Fibroblast of lung (primary cell): Measurements from ENCODE around the gene TLE1. TPM values are rescaled to one million over a fixed set of nuclear protein-coding genes. Genes with fewer than 3 reads are reported as not detected.

Experiments
- DNase-seq, 2 donors: peaks; one replicate each; pipeline versions ENCODE4 v3.0.0 to v3.0.0-alpha.2; 2010; ENCODE audit warnings: low read depth in 2 of 2
- H2AFZ ChIP-seq: 2 replicates; pipeline ENCODE4 v1.5.1; 2012; ENCODE audit warnings: low read length, control low read depth, inconsistent platforms
- H3K27ac ChIP-seq: 2 replicates; pipeline ENCODE4 v1.5.1; 2011; ENCODE audit warnings: low read length, control low read depth; ENCODE audit not compliant: insufficient read depth
- H3K27me3 ChIP-seq: 2 replicates; pipeline ENCODE4 v1.5.1; 2011; ENCODE audit warnings: mild to moderate bottlenecking, low read length; ENCODE audit not compliant: control insufficient read depth, insufficient read depth
- H3K36me3 ChIP-seq: 2 replicates; pipeline ENCODE4 v1.5.1; 2011; ENCODE audit warnings: low read length; ENCODE audit not compliant: control insufficient read depth, insufficient read depth
- H3K4me1 ChIP-seq: 2 replicates; pipeline ENCODE4 v1.5.1; 2011; ENCODE audit warnings: low read length; ENCODE audit not compliant: control insufficient read depth, insufficient read depth; ENCODE audit errors: extremely low read depth
- H3K4me2 ChIP-seq: 2 replicates; pipeline ENCODE4 v1.5.1; 2011; ENCODE audit warnings: low read length, control low read depth; ENCODE audit not compliant: insufficient read depth; ENCODE audit errors: extremely low read depth
- H3K4me3 ChIP-seq, 4 experiments: fragments of 200-600 bp in 1 of 4; sonication (generic) in 1 of 4; replicated peaks in 1 of 4; 2 replicates each; pipeline ENCODE4 v1.5.1; 2011 to 2016; ENCODE audit warnings: low read length in 4 of 4, low read depth in 3 of 4, mild to moderate bottlenecking in 3 of 4, control low read depth in 2 of 4, inconsistent platforms in 1 of 4, mixed read lengths in 1 of 4; ENCODE audit not compliant: insufficient read depth in 1 of 4; ENCODE audit errors: control extremely low read depth in 1 of 4
- H3K79me2 ChIP-seq: 2 replicates; pipeline ENCODE4 v1.5.1; 2012; ENCODE audit warnings: mild to moderate bottlenecking, low read length, inconsistent platforms; ENCODE audit not compliant: control insufficient read depth, insufficient read depth
- H3K9ac ChIP-seq: 2 replicates; pipeline ENCODE4 v1.5.1; 2011; ENCODE audit warnings: mild to moderate bottlenecking, low read length, control low read depth; ENCODE audit not compliant: insufficient read depth
- H3K9me3 ChIP-seq: 2 replicates; pipeline ENCODE4 v1.5.1; 2012; ENCODE audit warnings: low read depth, low read length; ENCODE audit not compliant: control insufficient read depth, insufficient read depth
- H4K20me1 ChIP-seq: 2 replicates; pipeline ENCODE4 v1.5.1; 2011; ENCODE audit warnings: low read length; ENCODE audit not compliant: control insufficient read depth, insufficient read depth; ENCODE audit errors: extremely low read depth
- EZH2 ChIP-seq: IDR thresholded peaks from 2 replicates; pipeline ENCODE4 v1.5.1; 2012; ENCODE audit warnings: low read length, control low read depth, mild to moderate bottlenecking; ENCODE audit errors: missing control alignments
- polyA plus RNA-seq, 2 donors: library from polyadenylated mRNA; depleted of rRNA in 1 of 2; stranded (reverse) in 1 of 2; unstranded in 1 of 2; fragments of >200 nt; gene quantifications; 2 replicates each; pipeline ENCODE4 v1.2.1, GENCODE V29; 2011 to 2012; ENCODE audit warnings: missing spikeins in 1 of 2
- total RNA-seq: library from RNA; depleted of rRNA; stranded (reverse); fragments of >200 nt; gene quantifications from 2 replicates; pipeline ENCODE4 v1.2.1, GENCODE V29; 2014
- TF ChIP-seq, protein P1 (sequence below), 2 donors: IDR thresholded peaks in 1 of 2; conservative IDR thresholded peaks in 1 of 2; 1 replicate in 1 of 2; 2 replicates in 1 of 2; pipeline ENCODE4 v1.5.1; 2011 to 2012; ENCODE audit warnings: low read length in 2 of 2, control low read depth in 1 of 2, inconsistent platforms in 1 of 2, low read depth in 1 of 2, mild to moderate bottlenecking in 1 of 2

Gene TLE1
- total and polyA plus RNA-seq, 2 donors (not counting 1 experiment from before 2014, with no cell fraction given), result 29.3 to 29.7 TPM

DNA sequence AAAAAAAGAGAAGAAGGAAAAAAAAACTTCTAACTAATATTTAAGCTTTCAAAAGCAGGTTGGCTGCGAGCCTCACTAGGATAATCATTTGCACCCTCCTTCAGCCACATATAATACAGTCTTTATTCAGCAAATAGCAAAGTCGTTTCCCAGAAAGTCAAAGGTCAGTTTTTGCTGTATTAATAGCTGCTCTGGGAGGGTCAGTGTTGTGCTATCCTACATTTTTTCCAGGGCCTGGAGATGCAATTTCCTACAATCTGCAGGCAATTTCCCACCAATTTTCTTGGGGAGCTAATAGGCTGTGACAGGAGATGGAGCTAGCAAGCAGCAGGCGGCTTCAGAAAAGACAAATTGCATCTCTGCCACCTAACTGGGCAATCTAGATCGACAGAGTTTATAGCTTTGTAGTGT, 136.8 kb downstream of the TLE1 start:
- H3K27me3 ChIP-seq, result no peaks in the 10 kb centered on the region
- no peaks in the 10 kb centered on the region for H3K4me1 ChIP-seq
- no peaks in the 10 kb centered on the region for H3K79me2 ChIP-seq
- no peaks in the 10 kb centered on the region for H3K36me3 ChIP-seq
- TF ChIP-seq, protein P1, sequence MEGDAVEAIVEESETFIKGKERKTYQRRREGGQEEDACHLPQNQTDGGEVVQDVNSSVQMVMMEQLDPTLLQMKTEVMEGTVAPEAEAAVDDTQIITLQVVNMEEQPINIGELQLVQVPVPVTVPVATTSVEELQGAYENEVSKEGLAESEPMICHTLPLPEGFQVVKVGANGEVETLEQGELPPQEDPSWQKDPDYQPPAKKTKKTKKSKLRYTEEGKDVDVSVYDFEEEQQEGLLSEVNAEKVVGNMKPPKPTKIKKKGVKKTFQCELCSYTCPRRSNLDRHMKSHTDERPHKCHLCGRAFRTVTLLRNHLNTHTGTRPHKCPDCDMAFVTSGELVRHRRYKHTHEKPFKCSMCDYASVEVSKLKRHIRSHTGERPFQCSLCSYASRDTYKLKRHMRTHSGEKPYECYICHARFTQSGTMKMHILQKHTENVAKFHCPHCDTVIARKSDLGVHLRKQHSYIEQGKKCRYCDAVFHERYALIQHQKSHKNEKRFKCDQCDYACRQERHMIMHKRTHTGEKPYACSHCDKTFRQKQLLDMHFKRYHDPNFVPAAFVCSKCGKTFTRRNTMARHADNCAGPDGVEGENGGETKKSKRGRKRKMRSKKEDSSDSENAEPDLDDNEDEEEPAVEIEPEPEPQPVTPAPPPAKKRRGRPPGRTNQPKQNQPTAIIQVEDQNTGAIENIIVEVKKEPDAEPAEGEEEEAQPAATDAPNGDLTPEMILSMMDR (conservative IDR thresholded peaks at IDR 0.05 in 1 of 2, IDR thresholded peaks at IDR 0.05 in 1 of 2; ENCODE audit: low read depth in 1 of 2, low read length in 2 of 2), result no peak
- TF ChIP-seq EZH2, result no peak
- no peak overlapping the region for H3K27ac ChIP-seq
- no peak overlapping the region for H3K4me2 ChIP-seq
- H3K9me3 ChIP-seq, result no peaks in the 10 kb centered on the region
- no peak overlapping the region for H2AFZ ChIP-seq
- no peaks in the 10 kb centered on the region for H4K20me1 ChIP-seq
- H3K9ac ChIP-seq, result no peak overlapping the region
- H3K4me3 ChIP-seq, result no peak overlapping the region
- no peak for DNase-seq

DNA sequence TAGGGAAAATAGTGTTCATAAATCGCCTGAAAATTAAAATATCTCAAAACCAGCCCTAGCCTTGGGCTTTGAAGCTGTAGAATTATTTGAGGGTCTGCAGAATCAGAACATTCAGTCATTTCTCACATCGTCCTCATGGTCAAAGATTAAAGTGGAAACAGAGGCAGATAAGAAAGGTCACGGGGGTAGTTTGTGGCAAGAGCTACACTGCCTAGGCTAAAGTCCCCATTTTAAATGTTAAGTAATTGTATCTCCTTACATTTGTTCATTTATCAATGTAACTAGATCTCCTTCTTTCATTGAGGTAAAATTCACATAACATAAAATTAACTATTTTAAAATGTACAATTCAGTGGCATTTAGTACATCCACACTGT, 139.2 kb downstream of the TLE1 start:
- TF ChIP-seq, protein P1 (conservative IDR thresholded peaks at IDR 0.05 in 1 of 2, IDR thresholded peaks at IDR 0.05 in 1 of 2; ENCODE audit: low read depth in 1 of 2, low read length in 2 of 2), result no peak
- no peak for TF ChIP-seq EZH2
- no peak overlapping the region for H2AFZ ChIP-seq
- no peak overlapping the region for H3K4me3 ChIP-seq
- no peaks in the 10 kb centered on the region for H4K20me1 ChIP-seq
- H3K79me2 ChIP-seq, result no peaks in the 10 kb centered on the region
- H3K4me2 ChIP-seq, result no peak overlapping the region
- H3K36me3 ChIP-seq, result no peaks in the 10 kb centered on the region
- H3K27me3 ChIP-seq, result no peaks in the 10 kb centered on the region
- no peaks in the 10 kb centered on the region for H3K9me3 ChIP-seq
- H3K4me1 ChIP-seq, result no peaks in the 10 kb centered on the region
- H3K9ac ChIP-seq, result no peak overlapping the region
- no peak overlapping the region for H3K27ac ChIP-seq
- DNase-seq, result no peak

DNA sequence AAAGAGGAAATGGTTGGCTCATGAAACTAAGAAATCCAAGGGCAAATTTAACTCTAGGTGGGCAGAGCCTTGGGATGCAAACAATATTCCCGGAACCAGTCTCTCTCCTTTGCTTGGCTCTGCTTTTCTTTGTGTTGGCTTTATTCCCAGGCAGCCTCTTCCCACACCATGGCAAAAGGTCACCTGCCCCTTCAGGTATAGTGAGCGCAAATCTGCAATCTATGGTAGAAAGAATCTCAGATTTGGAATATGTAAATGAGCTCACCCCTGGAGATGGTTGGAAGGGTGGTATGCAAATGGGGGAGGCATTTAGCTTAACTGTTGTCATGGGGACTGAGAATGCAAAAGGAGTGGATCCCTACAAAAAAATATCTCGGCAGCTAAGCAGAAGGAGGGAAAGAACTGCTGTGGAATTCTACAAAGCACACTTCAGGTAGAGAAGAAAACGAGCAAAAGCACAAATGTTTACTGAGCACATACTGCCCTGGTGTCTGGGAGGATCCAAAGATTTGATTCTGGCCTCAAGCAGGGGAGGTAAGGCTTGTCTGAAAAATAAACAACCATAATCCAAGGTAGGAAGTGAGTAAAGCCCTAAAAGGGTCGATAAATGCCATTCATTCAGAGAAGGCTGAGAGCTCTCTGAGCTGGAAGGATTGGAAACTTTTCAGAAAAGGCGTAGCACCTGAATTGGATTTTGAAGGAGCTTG, 139.7 kb downstream of the TLE1 start:
- no peaks in the 10 kb centered on the region for H3K9me3 ChIP-seq
- H3K4me3 ChIP-seq, result no peak overlapping the region
- TF ChIP-seq, protein P1 (conservative IDR thresholded peaks at IDR 0.05 in 1 of 2, IDR thresholded peaks at IDR 0.05 in 1 of 2; ENCODE audit: low read depth in 1 of 2, low read length in 2 of 2), result no peak
- no peak for TF ChIP-seq EZH2
- no peaks in the 10 kb centered on the region for H3K36me3 ChIP-seq
- H3K27ac ChIP-seq, result no peak overlapping the region
- no peaks in the 10 kb centered on the region for H3K4me1 ChIP-seq
- DNase-seq, result no peak
- H3K27me3 ChIP-seq, result no peaks in the 10 kb centered on the region
- H4K20me1 ChIP-seq, result no peaks in the 10 kb centered on the region
- H2AFZ ChIP-seq, result no peak overlapping the region
- H3K4me2 ChIP-seq, result no peak overlapping the region
- no peaks in the 10 kb centered on the region for H3K79me2 ChIP-seq
- no peak overlapping the region for H3K9ac ChIP-seq
